Body of pancreas (tissue), 4 donors: ENCODE data around the gene SLC44A1. TPM values are rescaled to one million over a fixed set of nuclear protein-coding genes. Genes with fewer than 3 reads are reported as not detected.

Experiments
- ATAC-seq: fragments of 150-250 bp; one replicate; pipeline ENCODE4 v1.9.1; 2016
- DNase-seq, 4 donors: peaks; one replicate each; pipeline ENCODE4 v3.0.0-alpha.2; 2019
- H3K27ac ChIP-seq, 4 donors: fragments of 200-600 bp; sonication (generic); 1 replicate in 3 of 4; 2 replicates in 1 of 4; pipeline versions ENCODE4 v1.5.1 to v1.6.1; 2016 to 2019; ENCODE audit warnings: mild to moderate bottlenecking in 1 of 4, mixed read lengths in 1 of 4, moderate library complexity in 1 of 4
- H3K27me3 ChIP-seq, 2 donors: fragments of 200-600 bp; sonication (generic); one replicate each; pipeline ENCODE4 v1.6.0; 2016; ENCODE audit warnings: mild to moderate bottlenecking in 1 of 2
- H3K36me3 ChIP-seq, 2 donors: fragments of 200-600 bp; sonication (generic); replicated peaks in 1 of 2; 2 replicates each; pipeline ENCODE4 v1.5.1; 2016; ENCODE audit warnings: low read depth in 2 of 2; ENCODE audit not compliant: insufficient read depth in 1 of 2
- H3K4me1 ChIP-seq: fragments of 200-600 bp; sonication (generic); one replicate; pipeline ENCODE4 v1.6.0; 2016
- H3K4me3 ChIP-seq, 2 donors: fragments of 200-600 bp; sonication (generic); 1 replicate in 1 of 2; 2 replicates in 1 of 2; pipeline ENCODE4 v1.5.1; 2016 to 2019
- H3K9me3 ChIP-seq, 3 donors: fragments of 200-600 bp; sonication (generic); 1 replicate in 2 of 3; 2 replicates in 1 of 3; pipeline ENCODE4 v1.5.1; 2016
- CTCF ChIP-seq, 7 experiments: fragments of 450-650 bp in 4 of 7; fragments of 200-600 bp in 3 of 7; sonication (generic) in 3 of 7; IDR thresholded peaks; one replicate each; pipeline ENCODE4 v1.5.1; 2016 to 2019; ENCODE audit warnings: antibody characterized with exemption in 7 of 7
- POLR2A ChIP-seq, 3 donors: fragments of 450-650 bp; IDR thresholded peaks; one replicate each; pipeline ENCODE4 v1.6.1; 2016; ENCODE audit warnings: antibody characterized with exemption in 3 of 3, mild to moderate bottlenecking in 2 of 3
- WGBS, 2 donors: methylation state at CpG; one replicate each; pipeline ENCODE4 v1.1.5; 2017; 5-methylcytosine and 5-hydroxymethylcytosine counted together
- intact Hi-C: fragments of 100-400 bp; cut with DNase I; formaldehyde crosslinking; loops from one replicate; pipeline ENCODE4 v1.15.1; 2023
- total RNA-seq, 2 donors: library from RNA; depleted of rRNA; stranded (reverse); fragments of >200 nt; gene quantifications; one replicate each; pipeline ENCODE4 v1.1.0, GENCODE V29; 2016

SLC44A1 gene
- total RNA-seq, 2 donors from 2014 or later: 15.5 to 39.4 TPM

DNA sequence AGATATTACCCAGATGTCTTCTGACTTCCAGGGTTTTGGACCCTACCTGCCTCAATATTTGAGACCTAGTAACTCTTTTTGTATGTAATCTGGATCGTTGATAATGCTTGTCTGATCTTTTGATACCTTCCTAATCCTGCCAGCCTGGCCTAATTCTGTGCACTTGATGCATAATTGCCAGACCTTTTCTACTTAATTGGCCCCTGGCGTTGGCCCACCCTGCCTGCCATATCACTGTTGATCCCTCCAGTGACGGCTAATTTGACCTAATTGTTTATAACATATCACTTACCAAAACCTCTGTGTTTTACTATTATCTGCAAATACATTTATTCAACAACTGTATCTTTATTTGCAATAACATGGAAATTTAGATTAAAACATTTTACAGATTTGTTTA, 49.0 kb downstream of the SLC44A1 start:
- no peak overlapping the region for H3K4me3 ChIP-seq
- DNase-seq (no peak), ATAC-seq (no peak)
- intact Hi-C loops: no loop called here
- peaks cover 31% of the 10 kb centered on the region for H3K4me1 ChIP-seq
- H3K36me3 ChIP-seq: no peaks in the 10 kb centered on the region
- H3K27me3 ChIP-seq: no peaks in the 10 kb centered on the region
- TF ChIP-seq POLR2A (IDR thresholded peaks at IDR 0.05): no peak
- H3K27ac ChIP-seq: no peak overlapping the region
- H3K9me3 ChIP-seq: no peaks in the 10 kb centered on the region
- WGBS, 2 donors: 79 to 80% methylated on average over 3 of the region's 3 CpGs

- 97 to 99% methylated on average over 2 of the region's 2 CpGs for WGBS, 2 donors
- H3K27ac ChIP-seq: no peak overlapping the region
- ATAC-seq: no peak
- intact Hi-C loops: no loop called here
- no peaks in the 10 kb centered on the region for H3K36me3 ChIP-seq
- no peak overlapping the region for H3K4me3 ChIP-seq
- peaks cover 40% of the 10 kb centered on the region for H3K4me1 ChIP-seq
- no peaks in the 10 kb centered on the region for H3K9me3 ChIP-seq
- H3K27me3 ChIP-seq: no peaks in the 10 kb centered on the region
- TF ChIP-seq POLR2A (IDR thresholded peaks at IDR 0.05) (no peak), CTCF (IDR thresholded peaks at IDR 0.05) (no peak)
- no peak for DNase-seq
Measured at GRCh38 chr9:105295201-105295550, 50.7 kb downstream of the SLC44A1 start.

- no peak for DNase-seq
Measured at GRCh38 chr9:105295986-105296385, 51.5 kb downstream of the SLC44A1 start.

GRCh38 chr9:105296445-105296844, 52.0 kb downstream of the SLC44A1 start:
- intact Hi-C loops: no loop called here
- no peak for ATAC-seq
- no peaks in the 10 kb centered on the region for H3K9me3 ChIP-seq
- no peaks in the 10 kb centered on the region for H3K36me3 ChIP-seq
- peaks cover 34% of the 10 kb centered on the region for H3K4me1 ChIP-seq
- WGBS, 2 donors: 43 to 54% methylated on average over 1 of the region's 1 CpG
- TF ChIP-seq CTCF (IDR thresholded peaks at IDR 0.05) (no peak), POLR2A (IDR thresholded peaks at IDR 0.05) (no peak)
- H3K27ac ChIP-seq: peak overlapping the region in 1 of 4 donors; percentile 8
- H3K27me3 ChIP-seq: no peaks in the 10 kb centered on the region
- DNase-seq: no peak
- no peak overlapping the region for H3K4me3 ChIP-seq

More at GRCh38 chr9:105295986-105296385, 51.5 kb downstream of the SLC44A1 start:
- WGBS, 2 donors: 84% methylated on average over 4 of the region's 4 CpGs
- Histone ChIP-seq H3K27me3 (no peaks in the 10 kb centered on the region), H3K4me3 (no peak overlapping the region), H3K4me1 (peaks cover 36% of the 10 kb centered on the region), H3K9me3 (no peaks in the 10 kb centered on the region), H3K27ac (no peak overlapping the region), H3K36me3 (no peaks in the 10 kb centered on the region)
- no peak for ATAC-seq
- TF ChIP-seq CTCF (IDR thresholded peaks at IDR 0.05) (no peak), POLR2A (IDR thresholded peaks at IDR 0.05) (no peak)
- intact Hi-C loops: no loop called here

GRCh38 chr9:105296877-105297287, 52.4 kb downstream of the SLC44A1 start:
- TF ChIP-seq CTCF (IDR thresholded peaks at IDR 0.05) (no peak), POLR2A (IDR thresholded peaks at IDR 0.05) (no peak)
- Histone ChIP-seq H3K9me3 (no peaks in the 10 kb centered on the region), H3K36me3 (no peaks in the 10 kb centered on the region), H3K4me3 (no peak overlapping the region), H3K4me1 (peaks cover 29% of the 10 kb centered on the region), H3K27me3 (no peaks in the 10 kb centered on the region), H3K27ac (peak overlapping the region in 1 of 4 donors; percentile 8)
- DNase-seq: peak in 1 of 4 donors; percentile 16
- intact Hi-C loops: no loop called here
- WGBS, 2 donors: 21 to 58% methylated on average over 2 of the region's 2 CpGs
- ATAC-seq: peak; percentile 86
